BJ (cell line): Measurements from ENCODE around the gene CIC. TPM values are rescaled to one million over a fixed set of nuclear protein-coding genes. Genes with fewer than 3 reads are reported as not detected.

Experiments
- CTCF ChIA-PET: fragments of 350-600 bp; formaldehyde crosslinking; extraction: SDS; loops from one replicate; lab custom pipeline; 2021; ENCODE audit warnings: antibody characterized with exemption, inconsistent platforms; lab: Yijun Ruan, JAX
- POLR2A ChIA-PET: fragments of 300-600 bp; sonication (Branson Sonifier 250); formaldehyde crosslinking; extraction: SDS; loops from one replicate; lab custom pipeline; 2021; ENCODE audit warnings: antibody characterized with exemption; lab: Charles Lee
- DNase-seq: peaks from one replicate; pipeline ENCODE4 v3.0.0-alpha.2; 2011; ENCODE audit warnings: low read depth
- H3K27me3 ChIP-seq: 2 replicates; pipeline ENCODE4 v1.6.0; 2011; ENCODE audit warnings: low read length; ENCODE audit not compliant: control insufficient read depth, insufficient read depth
- H3K36me3 ChIP-seq: 2 replicates; pipeline ENCODE4 v1.5.1; 2011; ENCODE audit warnings: low read length; ENCODE audit not compliant: control insufficient read depth, insufficient read depth
- H3K4me3 ChIP-seq: 2 replicates; pipeline ENCODE4 v1.5.1; 2011; ENCODE audit warnings: low read depth, mild to moderate bottlenecking, control low read depth, low read length
- CTCF ChIP-seq: IDR thresholded peaks from 2 replicates; pipeline ENCODE4 v1.5.1; 2011; ENCODE audit warnings: low read depth, mild to moderate bottlenecking, control low read depth, inconsistent platforms, low read length, moderate library complexity; ENCODE audit not compliant: insufficient read depth
- polyA plus RNA-seq: library from polyadenylated mRNA; depleted of rRNA; stranded (reverse); fragments of >200 nt; gene quantifications from 2 replicates; pipeline ENCODE4 v1.2.3, GENCODE V29; 2011

Gene CIC
- polyA plus RNA-seq, 1 experiment: 7.0 TPM

- ChIA-PET POLR2A (no interaction called here), CTCF (interaction anchor here (0.5 to 3.7 kb wide), 11 partner anchors 8 to 214 kb away, joined by 3 to 17 read pairs (median 4); partner anchors contain the start of gene GSK3A)
- Histone ChIP-seq H3K36me3 (no peaks in the 10 kb centered on the region), H3K4me3 (no peak overlapping the region), H3K27me3 (peaks cover 22% of the 10 kb centered on the region)
- no peak for TF ChIP-seq CTCF
- DNase-seq: no peak
Observed at GRCh38 chr19:42322305-42322704, 53.3 kb downstream of the CIC start.

- Histone ChIP-seq H3K36me3 (no peaks in the 10 kb centered on the region), H3K4me3 (no peak overlapping the region), H3K27me3 (peaks cover 22% of the 10 kb centered on the region)
- ChIA-PET POLR2A (no interaction called here), CTCF (interaction anchor here (0.8 to 3.7 kb wide), 6 partner anchors 9 to 209 kb away, joined by 4 to 17 read pairs (median 4); partner anchors contain the start of gene GSK3A)
- TF ChIP-seq CTCF: no peak
- no peak for DNase-seq
Observed at GRCh38 chr19:42323473-42323851, 54.4 kb downstream of the CIC start.

- no peak for DNase-seq
- CTCF ChIA-PET: interaction anchor here (0.8 to 3.7 kb wide), 4 partner anchors 10 to 81 kb away, joined by 4 to 17 read pairs (median 5); partner anchors contain the start of gene GSK3A
- TF ChIP-seq CTCF: no peak
- Histone ChIP-seq H3K36me3 (no peaks in the 10 kb centered on the region), H3K4me3 (no peak overlapping the region), H3K27me3 (peaks cover 22% of the 10 kb centered on the region)
- POLR2A ChIA-PET: no interaction called here
Observed at GRCh38 chr19:42323852-42324654, 55.0 kb downstream of the CIC start.

- no peaks in the 10 kb centered on the region for H3K36me3 ChIP-seq
- DNase-seq: no peak
- ChIA-PET POLR2A (no interaction called here), CTCF (interaction anchor here (3.7 kb wide), 1 partner anchor 79 kb away, joined by 17 read pairs; no protein-coding TSS in a partner anchor)
- peaks cover 22% of the 10 kb centered on the region for H3K27me3 ChIP-seq
- 0 out of 2 replicates have a peak overlapping the region, but pooled peaks have one; percentile 4 for H3K4me3 ChIP-seq
- no peak for TF ChIP-seq CTCF
Observed at GRCh38 chr19:42324655-42325307, 55.7 kb downstream of the CIC start.

DNA sequence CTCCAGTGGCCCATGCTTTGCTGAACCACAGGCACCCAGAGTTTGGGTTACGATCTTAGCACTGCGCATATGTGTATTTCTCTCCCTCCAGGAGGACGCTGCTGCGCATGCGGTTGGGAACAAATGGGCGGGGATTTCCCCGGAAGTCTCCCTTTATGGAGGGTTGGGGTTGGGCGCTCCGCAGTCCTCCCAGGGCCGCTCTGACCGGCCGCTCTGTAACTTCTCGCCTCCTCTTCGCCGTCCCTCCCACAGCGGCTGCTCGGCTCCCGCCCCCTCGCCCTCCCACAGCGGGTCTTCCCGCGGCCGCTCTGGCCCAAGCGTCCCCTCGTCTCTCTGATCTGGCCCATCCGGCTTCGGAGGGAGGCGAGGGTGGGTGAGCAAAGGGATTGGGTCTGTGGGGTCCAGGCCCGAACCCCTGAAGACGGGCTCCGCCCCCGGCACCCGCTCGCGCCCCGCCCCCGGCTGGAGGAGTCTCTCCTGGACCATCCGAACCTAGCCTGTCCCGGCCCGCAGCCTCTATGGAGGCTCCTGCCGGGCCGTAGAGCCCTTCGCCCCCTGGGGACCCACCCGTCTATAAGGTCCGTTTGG is 56.4 kb downstream of the CIC start, which contains the start of gene MEGF8:
Gene MEGF8, plus strand, starts transcription at position 328 of the 588 bp plus-strand sequence. CDS start 609 bp downstream, outside the sequence.
- ChIA-PET POLR2A (no interaction called here), CTCF (no interaction called here)
- Histone ChIP-seq H3K27me3 (peaks cover 19% of the 10 kb centered on the region), H3K4me3 (peak within 1 kb of the TSS; percentile 88), H3K36me3 (no peaks in the 10 kb centered on the region)
- peak; percentile 94 for TF ChIP-seq CTCF
- DNase-seq: peak; percentile 95
